DMS153 (cell line): ENCODE results near the gene EIF2D.
"Not testable (repeated sequence)": the region's sequence is repeated elsewhere in the genome, so short reads cannot be mapped to it uniquely, and the experiment has no call there.

Experiments used
- DNase-seq: peaks from one replicate; lab custom pipeline; 2025; lab: John Stamatoyannopoulos, UW

The EIF2D gene

DNA sequence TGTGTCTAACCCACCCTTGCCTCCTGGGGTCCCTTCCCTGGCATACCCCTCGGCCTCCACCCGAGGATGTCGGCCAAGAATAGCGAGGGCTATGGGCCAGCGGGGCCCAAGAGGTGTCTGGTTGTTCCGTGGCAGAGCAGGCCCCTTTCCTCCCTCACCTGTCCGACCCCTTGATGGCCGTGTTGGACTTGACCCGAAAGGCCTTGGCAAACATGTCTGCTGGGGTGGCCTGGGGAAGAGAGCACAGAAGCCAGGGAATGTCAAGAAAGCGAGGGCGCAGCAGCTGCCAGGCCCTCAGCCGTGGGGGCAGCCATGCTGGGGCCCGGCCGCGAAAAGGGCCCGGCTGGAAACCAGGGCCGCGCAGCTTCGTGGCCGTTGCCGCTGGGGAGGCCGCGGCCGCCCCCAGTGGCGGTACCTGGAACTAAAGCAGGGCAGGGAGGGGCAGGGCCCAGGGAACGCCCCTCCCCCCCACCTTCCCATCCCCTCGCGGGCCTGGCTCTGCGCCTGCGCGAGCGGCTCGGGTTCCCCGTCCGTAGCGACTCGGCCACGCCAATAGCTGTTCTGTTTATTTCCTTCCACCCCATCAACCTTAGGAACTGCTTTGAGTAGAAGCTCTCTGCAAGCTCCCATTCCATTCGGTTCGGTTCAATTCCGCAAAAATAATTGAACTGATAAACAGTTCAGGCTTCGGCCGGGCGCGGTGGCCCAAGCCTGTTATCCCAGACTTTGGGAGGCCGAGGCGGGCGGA, at the start of gene EIF2D:
TSS of gene EIF2D (minus strand) at position 337 of the 748 bp plus-strand sequence. CDS start at position 214, 123 bp downstream.
- peak; percentile 92 for DNase-seq

DNA sequence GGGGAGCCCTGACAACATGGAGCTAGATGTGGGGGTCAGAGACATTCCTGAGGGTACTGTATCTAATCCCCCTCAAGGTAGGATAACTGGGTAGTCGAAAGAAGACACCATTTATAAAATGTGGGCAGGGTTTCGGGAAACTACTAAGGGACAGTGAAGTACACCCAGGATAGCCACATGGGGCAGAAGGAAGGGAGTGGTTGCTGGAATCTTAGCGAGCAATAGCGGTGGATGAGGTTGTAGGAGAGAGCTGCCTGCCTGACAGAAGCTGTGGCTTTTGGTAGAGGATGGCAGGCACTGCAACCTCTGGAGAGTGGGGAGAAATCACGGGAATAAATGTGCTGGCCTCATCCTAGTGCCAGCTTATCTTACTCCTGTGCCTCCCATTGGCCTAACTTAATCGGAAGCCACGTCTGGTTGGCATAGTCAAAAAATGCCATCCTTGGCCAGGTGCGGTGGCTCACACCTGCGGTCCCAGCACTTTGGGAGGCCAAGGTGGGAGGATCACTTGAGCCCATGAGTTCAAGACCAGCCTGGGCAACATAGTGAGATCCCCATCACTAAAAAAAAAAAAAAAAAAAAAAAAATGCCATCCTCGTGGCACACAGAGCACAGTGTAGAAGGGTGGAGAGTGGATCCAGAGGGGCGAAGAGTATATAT, 49.0 kb upstream of the EIF2D start:
- DNase-seq: no peak

DNA sequence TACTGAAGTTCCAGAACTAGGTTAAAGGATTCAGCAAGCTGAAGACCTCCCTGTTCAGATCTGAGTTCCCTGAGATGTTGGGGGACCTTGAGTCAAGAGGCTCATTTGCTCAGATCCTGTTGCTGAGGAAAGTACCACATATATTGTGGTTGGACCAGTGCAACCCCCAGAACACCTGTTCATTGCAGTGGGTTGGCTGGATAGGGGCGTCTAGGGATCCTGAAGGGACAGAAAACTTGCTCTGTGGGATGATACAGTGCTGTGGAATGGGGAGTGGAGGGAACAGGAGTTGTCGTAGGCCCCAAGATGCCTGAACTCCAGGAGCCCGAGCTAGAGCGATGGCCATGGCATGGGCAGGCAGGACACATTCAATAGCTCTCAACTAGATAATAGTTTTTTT, 47.9 kb upstream of the EIF2D start:
- no peak for DNase-seq

- DNase-seq: no peak
Measured at GRCh38 chr1:206658981-206659273, 46.7 kb upstream of the EIF2D start.

- no peak for DNase-seq
Measured at GRCh38 chr1:206658264-206658980, 46.2 kb upstream of the EIF2D start.

- DNase-seq: no peak
Measured at GRCh38 chr1:206657751-206658150, 45.5 kb upstream of the EIF2D start.

- no peak for DNase-seq
Measured at GRCh38 chr1:206656936-206657335, 44.7 kb upstream of the EIF2D start.

DNA sequence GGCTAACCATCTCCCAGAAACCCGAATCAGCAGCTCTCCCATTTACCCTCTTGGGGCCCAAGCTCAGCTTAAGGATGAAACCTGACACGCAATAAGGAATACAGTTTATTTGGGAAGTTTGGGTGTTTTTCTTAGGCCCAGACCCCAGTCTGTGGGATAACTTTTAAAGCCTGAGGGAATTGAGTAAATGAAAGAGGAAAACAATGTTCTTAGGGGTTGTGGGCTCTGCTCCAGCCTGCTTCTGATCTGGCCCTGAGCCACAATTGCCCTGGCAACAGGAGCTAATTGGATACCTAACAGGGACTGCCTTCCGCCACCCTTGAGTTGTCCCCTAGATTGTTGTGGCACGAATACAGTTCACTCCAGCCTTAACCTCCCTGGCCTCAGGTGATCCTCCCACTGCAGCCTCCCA, 43.2 kb upstream of the EIF2D start:
- no peak for DNase-seq

- DNase-seq: no peak
Measured at GRCh38 chr1:206654828-206655227, 42.6 kb upstream of the EIF2D start.

- DNase-seq: no peak
Measured at GRCh38 chr1:206653715-206654459, 41.6 kb upstream of the EIF2D start.

- DNase-seq: no peak
Measured at GRCh38 chr1:206651958-206652890, 40.0 kb upstream of the EIF2D start.

- DNase-seq: no peak
Measured at GRCh38 chr1:206651014-206651413, 38.7 kb upstream of the EIF2D start.

DNA sequence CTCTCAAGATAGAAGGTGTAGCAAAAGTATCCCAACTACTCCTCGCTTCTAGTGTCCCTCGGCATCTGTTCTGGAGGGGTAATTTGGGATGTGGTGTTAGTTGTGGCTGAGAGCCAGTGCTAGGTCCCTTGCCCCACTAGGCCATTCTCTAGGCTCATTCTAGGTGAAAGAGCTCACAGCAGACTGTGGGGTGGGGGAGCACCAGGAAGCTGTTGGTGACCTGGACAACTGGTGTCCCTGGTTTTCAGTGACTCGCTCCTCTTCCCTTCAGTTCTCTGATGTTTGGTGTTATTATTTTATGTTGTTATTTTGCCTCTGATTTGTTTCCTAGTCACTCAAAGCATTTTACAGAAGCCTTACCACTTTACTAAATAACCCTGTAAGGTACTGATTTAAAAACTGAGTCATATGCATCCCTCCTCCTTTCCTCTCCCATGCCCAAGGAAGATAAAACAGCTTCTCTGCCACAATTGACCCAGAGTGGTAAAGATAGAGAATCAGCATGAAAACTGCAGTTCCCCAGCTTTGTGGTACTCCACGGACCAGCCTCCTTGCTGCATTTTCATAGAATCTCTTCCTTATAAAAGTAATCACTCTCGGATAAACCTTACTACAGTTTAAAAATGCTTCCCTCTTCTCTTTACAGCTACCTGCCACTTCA, 37.1 kb upstream of the EIF2D start:
- DNase-seq: no peak

GRCh38 chr1:206647224-206647623, 35.0 kb upstream of the EIF2D start:
- no peak for DNase-seq

- DNase-seq: no peak
Measured at GRCh38 chr1:206646504-206646903, 34.2 kb upstream of the EIF2D start.

- DNase-seq: no peak
Measured at GRCh38 chr1:206643118-206643698, 30.9 kb upstream of the EIF2D start.

DNA sequence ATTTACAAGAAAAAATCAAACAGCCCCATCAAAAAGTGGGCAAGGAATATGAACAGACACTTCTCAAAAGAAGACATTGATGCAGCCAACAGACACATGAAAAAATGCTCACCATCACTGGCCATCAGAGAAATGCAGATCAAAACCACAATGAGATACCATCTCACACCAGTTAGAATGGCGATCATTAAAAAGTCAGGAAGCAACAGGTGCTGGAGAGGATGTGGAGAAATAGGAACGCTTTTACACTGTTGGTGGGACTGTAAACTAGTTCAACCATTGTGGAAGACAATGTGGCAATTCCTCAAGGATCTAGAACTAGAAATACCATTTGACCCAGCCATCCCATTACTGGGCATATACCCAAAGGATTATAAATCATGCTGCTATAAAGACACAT, 29.8 kb upstream of the EIF2D start:
- not testable (repeated sequence) for DNase-seq

DNA sequence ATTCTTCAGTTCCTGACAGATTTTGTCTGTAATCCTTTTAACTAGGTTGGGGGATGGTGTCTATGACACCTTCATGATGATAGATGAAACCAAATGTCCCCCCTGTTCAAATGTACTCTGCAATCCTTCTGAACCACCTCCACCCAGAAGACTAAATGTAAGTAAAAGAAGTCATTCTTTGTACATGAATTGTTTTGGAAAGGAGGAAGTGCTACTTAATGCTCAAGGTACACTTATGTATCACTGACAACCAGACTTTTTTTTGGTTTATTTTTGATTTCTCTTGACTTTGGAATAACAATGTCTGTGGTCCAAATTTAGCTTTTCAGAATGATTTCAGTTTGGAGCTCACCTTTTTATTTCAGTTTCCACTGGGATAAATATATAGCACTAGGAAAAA, 25.3 kb upstream of the EIF2D start:
- DNase-seq: no peak

DNA sequence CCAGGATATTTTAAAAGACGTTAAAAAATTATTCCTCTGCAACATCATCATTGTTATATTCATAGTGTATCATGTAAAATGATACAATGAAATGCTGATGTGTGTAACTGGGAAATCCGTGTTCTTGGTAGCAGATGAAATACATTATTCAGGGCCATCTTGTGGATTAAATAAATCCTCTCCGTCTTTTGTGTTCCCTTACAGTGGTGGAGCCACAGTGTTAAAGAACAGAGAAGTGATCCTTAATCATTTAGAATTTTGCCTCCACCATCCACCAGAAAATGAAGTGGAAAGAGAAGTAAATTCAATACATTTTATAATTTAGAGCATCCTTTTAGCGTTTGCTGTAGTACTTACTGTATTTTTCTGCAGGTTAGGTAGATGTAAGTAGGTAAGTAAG, 24.4 kb upstream of the EIF2D start:
- DNase-seq: no peak

- DNase-seq: no peak
Measured at GRCh38 chr1:206635978-206636345, 23.7 kb upstream of the EIF2D start.
